Spinal cord (tissue), 10 donors: ENCODE data around the gene AMOTL1. TPM values are rescaled to one million over a fixed set of nuclear protein-coding genes. Genes with fewer than 3 reads are reported as not detected.
A peak's percentile ranks its signal among the peaks of the same experiment; 100 is the strongest.

Source experiments
- DNase-seq, 6 donors: peaks; one replicate each; pipeline versions ENCODE4 v3.0.0 to v3.0.0-alpha.2; 2013 to 2015; ENCODE audit warnings: low spot score in 6 of 6, low read depth in 4 of 6
- H3K27ac ChIP-seq: one replicate; pipeline ENCODE4 v1.5.1; 2013; ENCODE audit warnings: low read depth, low read length, control low read depth
- H3K27me3 ChIP-seq: one replicate; pipeline ENCODE4 v1.6.1; 2013; ENCODE audit warnings: low read length; ENCODE audit not compliant: control insufficient read depth, insufficient read depth
- H3K36me3 ChIP-seq: one replicate; pipeline ENCODE4 v1.6.1; 2013; ENCODE audit warnings: low read length; ENCODE audit not compliant: control insufficient read depth, insufficient read depth
- H3K4me1 ChIP-seq: one replicate; pipeline ENCODE4 v1.6.1; 2013; ENCODE audit warnings: low read length; ENCODE audit not compliant: control insufficient read depth, insufficient read depth
- H3K4me3 ChIP-seq: one replicate; pipeline ENCODE4 v1.5.1; 2013; ENCODE audit warnings: low read depth, low read length, control low read depth
- H3K9me3 ChIP-seq: one replicate; pipeline ENCODE4 v1.6.1; 2013; ENCODE audit warnings: low read length; ENCODE audit not compliant: control insufficient read depth, insufficient read depth
- WGBS: methylation state at CpG from one replicate; pipeline ENCODE4 v1.1.5; 2013; ENCODE audit warnings: missing lambda C conversion rate; ENCODE audit not compliant: insufficient coverage; 5-methylcytosine and 5-hydroxymethylcytosine counted together
- polyA plus RNA-seq, 2 donors: library from polyadenylated mRNA; unstranded; fragments of 120-200 nt; gene quantifications; one replicate each; pipeline ENCODE4 v1.2.1, GENCODE V29; 2013; ENCODE audit not compliant: insufficient read length in 2 of 2
- total RNA-seq, 2 donors: library from RNA; depleted of rRNA in 1 of 2; stranded (reverse); fragments of 120-200 nt in 1 of 2; fragments of >200 nt in 1 of 2; gene quantifications; one replicate each; pipeline versions ENCODE4 v1.2.3 to v1.2.4, GENCODE V29; 2013 to 2014
- donor health status: healthy.

Gene AMOTL1
- total and polyA plus RNA-seq, 4 donors, result 20.2 to 60.6 (median 34.5) TPM

- DNase-seq, result no peak
- Histone ChIP-seq H3K27me3 (no peaks in the 10 kb centered on the region), H3K9me3 (no peaks in the 10 kb centered on the region), H3K4me3 (no peak overlapping the region), H3K27ac (no peak overlapping the region), H3K4me1 (peaks cover 22% of the 10 kb centered on the region), H3K36me3 (peaks cover 9% of the 10 kb centered on the region)
- WGBS, result 100% methylated on average over 1 of the region's 2 CpGs
Measured at GRCh38 chr11:94796190-94796580, 28.0 kb downstream of the AMOTL1 start.

GRCh38 chr11:94796863-94797262 lies 28.7 kb downstream of the AMOTL1 start:
- H3K36me3 ChIP-seq, result peaks cover 9% of the 10 kb centered on the region
- H3K27me3 ChIP-seq, result no peaks in the 10 kb centered on the region
- H3K4me1 ChIP-seq, result peaks cover 17% of the 10 kb centered on the region
- no peak overlapping the region for H3K4me3 ChIP-seq
- H3K27ac ChIP-seq, result no peak overlapping the region
- no CpG with 5 or more reads among the region's 4 CpGs for WGBS
- no peaks in the 10 kb centered on the region for H3K9me3 ChIP-seq
- no peak for DNase-seq

GRCh38 chr11:94799726-94800125 lies 31.6 kb downstream of the AMOTL1 start:
- H3K4me1 ChIP-seq, result peaks cover 16% of the 10 kb centered on the region
- WGBS, result 94% methylated on average over 17 of the region's 17 CpGs

GRCh38 chr11:94800414-94800813 lies 32.3 kb downstream of the AMOTL1 start:
- no CpG with 5 or more reads among the region's 1 CpG for WGBS
- Histone ChIP-seq H3K4me3 (no peak overlapping the region), H3K9me3 (no peaks in the 10 kb centered on the region), H3K27ac (peak overlapping the region; percentile 44), H3K27me3 (no peaks in the 10 kb centered on the region), H3K4me1 (peaks cover 16% of the 10 kb centered on the region), H3K36me3 (peaks cover 12% of the 10 kb centered on the region)
- DNase-seq, result peak; percentile 42 to 82 (median 60)

More at GRCh38 chr11:94799726-94800125, 31.6 kb downstream of the AMOTL1 start:
- DNase-seq, result no peak
- no peaks in the 10 kb centered on the region for H3K27me3 ChIP-seq
- no peak overlapping the region for H3K4me3 ChIP-seq
- no peaks in the 10 kb centered on the region for H3K9me3 ChIP-seq
- H3K27ac ChIP-seq, result peak overlapping the region; percentile 26
- H3K36me3 ChIP-seq, result peaks cover 12% of the 10 kb centered on the region

- Histone ChIP-seq H3K27me3 (no peaks in the 10 kb centered on the region), H3K4me1 (peaks cover 16% of the 10 kb centered on the region), H3K4me3 (no peak overlapping the region), H3K36me3 (peaks cover 12% of the 10 kb centered on the region), H3K27ac (no peak overlapping the region), H3K9me3 (no peaks in the 10 kb centered on the region)
- no peak for DNase-seq
- 81% methylated on average over 4 of the region's 4 CpGs for WGBS
Measured at GRCh38 chr11:94801866-94802460, 33.8 kb downstream of the AMOTL1 start.

- 71% methylated on average over 4 of the region's 5 CpGs for WGBS
Measured at GRCh38 chr11:94802501-94802900, 34.3 kb downstream of the AMOTL1 start.

GRCh38 chr11:94803491-94803890 lies 35.3 kb downstream of the AMOTL1 start:
- Histone ChIP-seq H3K27me3 (no peaks in the 10 kb centered on the region), H3K4me1 (peaks cover 16% of the 10 kb centered on the region), H3K27ac (no peak overlapping the region), H3K9me3 (no peaks in the 10 kb centered on the region), H3K4me3 (no peak overlapping the region), H3K36me3 (peaks cover 12% of the 10 kb centered on the region)
- DNase-seq, result no peak

More at GRCh38 chr11:94802501-94802900, 34.3 kb downstream of the AMOTL1 start:
- Histone ChIP-seq H3K27ac (no peak overlapping the region), H3K4me1 (peaks cover 16% of the 10 kb centered on the region), H3K4me3 (no peak overlapping the region), H3K27me3 (no peaks in the 10 kb centered on the region), H3K36me3 (peaks cover 12% of the 10 kb centered on the region), H3K9me3 (no peaks in the 10 kb centered on the region)
- peak in 1 of 6 donors; percentile 35 for DNase-seq

- H3K4me3 ChIP-seq, result no peak overlapping the region
- H3K27ac ChIP-seq, result no peak overlapping the region
- H3K9me3 ChIP-seq, result no peaks in the 10 kb centered on the region
- 92% methylated on average over 2 of the region's 4 CpGs for WGBS
- DNase-seq, result no peak
- peaks cover 10% of the 10 kb centered on the region for H3K4me1 ChIP-seq
- H3K27me3 ChIP-seq, result no peaks in the 10 kb centered on the region
- H3K36me3 ChIP-seq, result peaks cover 6% of the 10 kb centered on the region
Measured at GRCh38 chr11:94804874-94805273, 36.7 kb downstream of the AMOTL1 start.

GRCh38 chr11:94806014-94806413 lies 37.9 kb downstream of the AMOTL1 start:
- Histone ChIP-seq H3K9me3 (no peaks in the 10 kb centered on the region), H3K36me3 (peaks cover 3% of the 10 kb centered on the region), H3K27ac (no peak overlapping the region), H3K4me1 (peaks cover 7% of the 10 kb centered on the region), H3K4me3 (no peak overlapping the region), H3K27me3 (no peaks in the 10 kb centered on the region)
- no peak for DNase-seq
- WGBS, result no CpG with 5 or more reads among the region's 1 CpG

- H3K36me3 ChIP-seq, result peaks cover 3% of the 10 kb centered on the region
- no peak for DNase-seq
- H3K4me3 ChIP-seq, result no peak overlapping the region
- no peak overlapping the region for H3K27ac ChIP-seq
- 37% methylated on average over 2 of the region's 4 CpGs for WGBS
- H3K4me1 ChIP-seq, result peaks cover 7% of the 10 kb centered on the region
- no peaks in the 10 kb centered on the region for H3K27me3 ChIP-seq
- no peaks in the 10 kb centered on the region for H3K9me3 ChIP-seq
Measured at GRCh38 chr11:94806419-94806818, 38.3 kb downstream of the AMOTL1 start.
